Stimulated activated CD8-positive, alpha-beta memory T cell treated with anti-CD3 and anti-CD28 coated beads, Interleukin-7, amount 100 ng/mL, for 4 hours (primary cell): Measurements from ENCODE around the gene SSBP3.
A peak's percentile ranks its signal among the peaks of the same experiment; 100 is the strongest.

Experiments used
- DNase-seq, 2 donors: peaks; one replicate each; pipeline ENCODE4 v3.0.0-alpha.2; 2020; ENCODE audit warnings: low read depth in 2 of 2

Gene SSBP3

GRCh38 chr1:54409156-54410142, 3.3 kb upstream of the SSBP3 start:
- DNase-seq, result no peak

GRCh38 chr1:54408147-54409066, 2.2 kb upstream of the SSBP3 start:
- no peak for DNase-seq

GRCh38 chr1:54407404-54408146, 1.4 kb upstream of the SSBP3 start:
- peak; percentile 50 to 64 for DNase-seq

GRCh38 chr1:54407154-54407403, 885 bp upstream of the SSBP3 start:
- DNase-seq, result no peak

GRCh38 chr1:54405898-54406293, 298 bp downstream of the SSBP3 start:
- no peak for DNase-seq

GRCh38 chr1:54404939-54405897, 976 bp downstream of the SSBP3 start:
- DNase-seq, result no peak

- no peak for DNase-seq
These were observed 1.9 kb downstream of the SSBP3 start for GRCh38 chr1:54404263-54404662.

GRCh38 chr1:54403808-54404261, 2.4 kb downstream of the SSBP3 start:
- no peak for DNase-seq

- DNase-seq, result no peak
These were observed 2.8 kb downstream of the SSBP3 start for GRCh38 chr1:54403405-54403804.

GRCh38 chr1:54402896-54403295, 3.3 kb downstream of the SSBP3 start:
- no peak for DNase-seq

GRCh38 chr1:54401799-54402198, 4.4 kb downstream of the SSBP3 start:
- DNase-seq, result no peak

GRCh38 chr1:54400329-54400728, 5.9 kb downstream of the SSBP3 start:
- DNase-seq, result no peak

GRCh38 chr1:54399765-54400164, 6.4 kb downstream of the SSBP3 start:
- no peak for DNase-seq

GRCh38 chr1:54398963-54399528, 7.1 kb downstream of the SSBP3 start:
- DNase-seq, result no peak

- DNase-seq, result no peak
These were observed 8.2 kb downstream of the SSBP3 start for GRCh38 chr1:54397980-54398379.

- no peak for DNase-seq
These were observed 9.1 kb downstream of the SSBP3 start for GRCh38 chr1:54397090-54397591.

- DNase-seq, result no peak
These were observed 9.8 kb downstream of the SSBP3 start for GRCh38 chr1:54396261-54396933.

GRCh38 chr1:54395281-54395934, 10.8 kb downstream of the SSBP3 start:
- DNase-seq, result no peak

GRCh38 chr1:54394104-54394503, 12.1 kb downstream of the SSBP3 start:
- DNase-seq, result no peak
